ENCODE measurements around the gene PARVA.

Gene PARVA

DNA sequence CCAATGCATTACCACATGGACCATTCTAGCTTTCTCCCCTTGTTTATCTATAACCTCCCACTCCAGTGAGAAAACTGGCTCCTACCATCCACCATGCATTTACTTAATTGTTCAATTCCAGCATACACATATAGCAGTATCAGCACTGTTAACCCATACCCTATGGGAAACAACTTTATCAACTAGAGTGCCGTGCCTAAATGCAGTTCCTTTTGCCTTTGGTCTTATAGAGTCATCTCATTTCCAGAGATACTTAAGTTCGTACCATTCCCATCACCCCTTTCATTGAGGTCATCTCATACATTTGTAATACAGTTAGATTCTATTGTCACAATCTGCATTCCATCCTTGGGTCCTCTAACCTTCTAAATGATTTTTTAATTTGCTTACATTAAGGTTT lies 86.9 kb downstream of the PARVA start:
- DNase-seq = no peak

DNA sequence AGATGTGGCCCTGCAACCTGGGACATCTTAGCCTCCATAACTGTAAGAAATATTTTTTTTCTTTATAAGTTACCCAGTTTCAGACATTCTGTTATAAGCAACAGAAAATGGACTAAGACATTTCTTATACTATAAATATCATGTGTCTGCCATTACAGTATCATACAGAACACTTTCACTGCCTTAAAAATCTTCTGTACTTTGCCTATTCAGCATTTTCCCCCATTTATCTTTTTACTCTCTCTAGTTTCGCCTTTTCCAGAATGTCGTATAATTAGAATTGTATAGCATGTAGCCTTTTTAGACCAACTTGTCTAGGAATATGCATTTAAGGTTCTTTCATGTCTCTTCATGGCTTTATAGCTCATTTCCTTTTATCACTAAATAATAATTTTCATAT lies 88.0 kb downstream of the PARVA start:
- no peak for DNase-seq

DNA sequence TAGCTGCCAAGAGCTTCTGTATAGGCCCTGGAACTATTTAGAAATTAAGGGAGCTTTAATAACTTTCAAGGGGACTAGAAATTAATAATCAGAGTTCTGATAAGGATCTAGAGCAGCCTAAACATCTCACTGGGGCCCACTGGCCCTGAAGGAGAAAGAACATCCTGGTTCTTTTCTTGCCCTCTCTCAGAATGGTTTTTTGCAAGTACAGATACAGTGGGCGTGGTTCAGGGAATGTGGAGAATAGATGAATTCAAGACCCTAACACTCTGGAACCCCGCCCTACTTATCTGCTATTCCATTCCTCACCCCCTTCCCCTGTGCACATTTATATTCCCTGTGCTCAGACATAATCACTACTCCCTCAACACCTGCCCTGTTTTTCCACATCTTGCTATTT lies 90.2 kb downstream of the PARVA start:
- no peak for DNase-seq

DNA sequence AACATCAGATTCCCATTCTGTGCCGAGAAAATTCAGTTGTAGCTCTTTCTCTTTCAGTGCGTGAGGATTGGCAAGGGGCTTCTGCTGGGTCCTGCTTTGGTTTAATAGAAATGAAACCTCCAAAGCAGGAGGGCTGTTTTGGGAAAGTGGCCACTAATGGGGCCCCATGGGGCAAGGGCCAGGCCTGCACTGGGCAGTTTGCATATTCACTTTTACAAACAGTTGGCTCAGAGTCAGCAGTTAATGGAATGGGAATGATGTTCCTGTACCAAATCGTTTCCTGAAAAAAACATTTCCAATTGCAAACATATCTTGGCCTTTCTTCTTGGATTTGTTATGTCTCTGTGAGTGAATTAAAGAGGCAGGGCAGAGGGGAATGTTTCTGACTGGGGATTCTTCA lies 92.1 kb downstream of the PARVA start:
- no peak for DNase-seq

DNA sequence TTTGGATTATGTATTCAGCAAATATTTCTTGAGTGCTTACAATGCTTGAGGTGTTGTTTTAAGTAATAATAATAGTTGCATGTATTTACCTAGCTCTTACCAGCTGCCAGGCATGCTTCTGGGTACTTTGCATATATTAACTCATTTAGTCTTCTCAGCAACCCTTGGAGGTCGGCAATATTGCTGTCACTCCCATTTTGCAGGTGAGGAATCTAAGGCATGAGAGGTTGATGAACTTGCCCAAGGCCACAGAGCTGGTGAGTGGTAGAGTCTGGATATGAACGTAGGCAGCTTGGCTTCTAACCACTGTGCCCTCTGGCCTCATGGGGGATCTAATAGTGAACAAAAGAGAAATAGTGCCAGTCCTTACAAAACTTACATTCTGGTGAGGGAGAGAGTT lies 92.9 kb downstream of the PARVA start:
- DNase-seq = no peak

DNA sequence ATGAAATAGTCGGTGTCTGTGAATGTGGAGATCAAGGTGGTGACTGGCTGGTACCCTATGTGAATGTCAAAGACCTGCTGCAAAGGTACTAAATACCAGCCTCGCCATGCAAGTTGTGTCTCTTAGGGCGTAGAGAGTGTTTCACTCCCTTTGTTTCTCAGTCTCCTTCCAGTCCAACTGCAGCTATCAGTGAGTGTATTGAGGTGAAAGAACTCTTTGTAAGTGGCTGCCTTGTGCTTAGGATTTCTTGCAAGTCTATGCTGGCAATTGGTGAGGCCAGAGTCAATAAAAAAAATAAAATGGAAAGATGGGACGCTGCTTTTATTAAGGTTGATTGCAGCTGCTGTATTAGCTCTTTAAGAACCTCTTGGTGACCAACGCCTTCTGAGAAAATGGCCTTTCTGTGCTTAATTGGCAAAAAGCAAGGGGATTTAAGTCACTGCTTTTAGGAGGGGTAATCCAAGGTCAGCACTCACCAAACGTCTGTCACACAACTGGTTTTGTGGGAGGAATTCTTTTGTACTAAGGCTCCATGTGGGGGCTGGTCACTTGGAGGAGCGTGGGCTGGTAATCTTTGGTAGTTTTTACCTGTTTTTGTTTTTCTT lies 95.1 kb downstream of the PARVA start:
- DNase-seq = no peak

DNA sequence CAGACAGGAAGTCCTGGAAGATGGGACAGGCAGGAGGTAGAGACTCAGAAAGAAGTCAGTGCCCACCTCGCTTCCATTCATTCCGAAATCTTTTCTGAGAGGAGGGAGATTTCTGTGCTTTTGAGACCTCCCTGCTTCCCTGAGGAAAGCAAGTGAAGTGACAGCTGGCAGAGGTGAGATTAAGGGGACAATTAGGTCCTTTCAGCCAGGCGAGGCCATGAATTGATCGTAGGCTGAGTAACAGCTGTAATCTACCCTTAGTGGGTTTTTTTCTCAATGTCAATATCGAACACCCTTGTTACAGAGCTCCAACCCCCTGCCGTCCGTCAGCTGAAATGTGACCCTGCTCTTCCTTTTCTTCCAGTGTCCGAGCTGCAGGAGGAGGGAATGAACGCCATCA lies 96.0 kb downstream of the PARVA start:
- DNase-seq = no peak

DNA sequence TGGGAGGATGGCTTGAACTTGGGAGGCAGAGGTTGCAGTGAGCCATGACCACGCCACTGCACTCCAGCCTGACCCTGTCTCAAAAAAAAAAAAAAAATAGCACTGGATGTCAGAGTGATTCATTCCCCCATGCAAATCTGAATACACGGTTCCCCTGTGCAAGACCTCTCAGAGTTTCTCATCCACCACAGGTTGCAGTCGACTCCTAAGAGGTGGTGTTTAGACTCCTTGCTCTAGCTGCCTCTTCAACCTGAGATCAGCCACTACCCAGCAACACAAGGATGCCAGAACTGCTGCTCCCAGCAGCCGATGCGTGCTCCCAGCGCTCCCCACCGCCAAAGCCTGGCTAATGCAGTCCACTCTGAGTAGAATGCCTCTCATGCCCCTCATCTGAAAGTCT lies 97.5 kb downstream of the PARVA start:
- DNase-seq = no peak

DNA sequence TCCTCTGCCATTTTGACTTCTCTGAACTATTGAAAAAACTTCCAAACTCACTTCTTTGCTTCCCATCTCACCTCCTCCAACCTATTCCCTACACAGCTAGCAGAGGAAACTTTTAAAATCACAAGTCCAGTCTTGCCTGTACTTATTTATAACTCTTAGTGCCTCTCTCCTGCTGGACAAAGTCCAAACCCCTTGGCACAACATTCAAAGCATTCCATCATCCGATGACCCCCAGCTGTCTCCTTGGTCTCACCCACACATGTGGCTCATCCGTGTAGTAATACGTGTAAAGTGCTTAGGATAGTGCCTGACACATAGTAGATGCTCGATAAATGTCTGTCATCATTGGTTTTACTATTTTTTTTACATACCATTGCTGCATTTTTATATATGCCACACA lies 101.4 kb downstream of the PARVA start:
- no peak for DNase-seq

DNA sequence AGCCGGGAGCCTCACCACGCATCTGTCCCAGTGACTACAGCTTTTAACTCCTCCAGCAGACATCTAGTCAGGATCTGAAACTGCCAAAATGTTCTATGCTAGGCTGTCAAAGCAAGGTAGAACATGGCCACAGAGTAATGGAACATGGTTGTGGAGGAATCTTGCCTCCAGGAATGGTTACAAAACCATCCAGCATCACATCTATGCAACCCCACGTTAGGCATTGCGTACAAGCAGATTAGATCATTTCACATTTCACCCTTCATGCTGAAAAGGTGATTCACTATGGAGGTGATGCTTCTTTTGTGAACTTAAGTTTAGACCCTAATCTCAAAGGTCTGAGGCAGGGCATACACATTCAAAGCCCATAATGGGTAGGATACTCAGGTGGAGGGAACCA lies 103.0 kb downstream of the PARVA start:
- DNase-seq = no peak

DNA sequence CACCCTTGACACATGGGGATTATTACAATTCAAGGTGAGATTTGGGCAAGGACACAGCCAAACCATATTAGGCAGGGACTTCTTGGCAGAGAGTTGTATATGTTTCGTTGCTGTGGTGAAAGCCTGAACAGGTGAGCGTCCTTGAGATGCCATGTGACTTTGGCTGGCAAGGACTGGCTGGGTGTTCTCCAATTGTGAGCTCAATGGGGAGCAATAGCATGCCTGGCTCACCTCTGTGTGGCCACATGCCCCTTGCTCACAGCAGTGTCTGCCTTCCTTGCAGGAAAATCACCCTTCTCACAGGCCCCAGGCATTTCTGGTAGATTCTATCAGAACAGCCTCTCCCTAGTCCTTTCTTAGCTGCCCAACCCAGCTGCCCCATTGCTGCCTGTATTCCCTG lies 105.5 kb downstream of the PARVA start:
- no peak for DNase-seq

DNA sequence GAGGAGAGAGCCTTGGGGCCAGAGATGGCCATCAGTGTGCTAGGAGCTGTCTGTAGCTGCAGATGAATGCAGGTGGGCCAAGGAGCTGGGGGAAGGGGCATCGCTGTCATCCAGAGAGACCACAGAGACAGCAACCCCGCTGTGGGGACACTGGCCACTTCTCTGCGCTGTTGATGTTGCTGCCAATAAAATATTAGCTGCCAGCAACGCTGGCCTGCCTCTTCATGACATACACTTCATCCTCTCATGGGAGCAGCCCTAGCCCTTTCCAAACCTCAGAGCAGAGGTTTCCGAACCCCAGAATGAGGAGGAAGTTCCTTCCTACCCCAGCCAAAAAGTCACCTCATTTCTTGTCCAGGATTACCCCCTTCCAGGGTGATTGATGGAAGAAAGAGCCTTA lies 106.2 kb downstream of the PARVA start:
- DNase-seq = no peak

DNA sequence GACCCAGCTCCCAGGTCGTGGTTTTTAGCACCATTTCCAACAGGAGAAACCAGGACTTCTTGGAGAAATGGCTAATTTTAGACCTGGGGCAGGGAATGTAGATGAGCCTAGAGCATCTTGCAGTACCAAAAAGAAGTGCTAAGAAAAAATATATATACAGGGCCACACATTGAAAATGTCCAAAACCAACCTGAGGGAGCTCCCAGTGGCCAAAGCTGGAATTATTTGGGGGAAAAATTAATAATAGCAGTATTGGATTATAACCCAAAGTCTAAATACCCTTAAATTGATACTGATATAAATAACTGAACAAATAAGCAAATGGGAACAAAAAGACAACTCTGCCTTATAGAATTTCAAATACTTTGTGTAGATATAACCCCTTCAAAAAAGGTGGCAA lies 108.0 kb downstream of the PARVA start:
- no peak for DNase-seq

DNA sequence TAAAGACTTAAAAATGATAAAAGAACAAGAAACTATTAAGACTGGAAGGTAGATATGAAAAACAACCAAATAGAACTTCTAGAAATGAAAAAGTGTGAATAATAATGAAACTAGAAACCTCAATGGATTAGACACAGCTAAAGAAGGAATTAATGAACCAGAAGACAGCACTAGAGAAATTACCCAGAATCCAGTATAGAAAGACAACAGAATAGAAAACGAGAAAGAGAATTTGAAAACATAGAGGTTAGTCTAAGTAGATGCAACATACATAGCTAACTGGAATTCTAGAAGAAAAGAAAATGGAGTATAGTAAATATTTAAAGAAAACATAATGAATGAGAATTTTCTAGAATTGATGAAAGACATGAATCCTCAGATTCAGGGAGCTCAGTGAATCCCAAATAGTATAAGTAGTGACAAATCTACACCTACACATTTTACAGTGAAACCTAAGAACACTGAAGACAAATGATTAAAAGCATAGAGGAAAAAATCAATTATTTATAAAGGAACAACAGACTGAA lies 111.9 kb downstream of the PARVA start:
- DNase-seq = no peak

DNA sequence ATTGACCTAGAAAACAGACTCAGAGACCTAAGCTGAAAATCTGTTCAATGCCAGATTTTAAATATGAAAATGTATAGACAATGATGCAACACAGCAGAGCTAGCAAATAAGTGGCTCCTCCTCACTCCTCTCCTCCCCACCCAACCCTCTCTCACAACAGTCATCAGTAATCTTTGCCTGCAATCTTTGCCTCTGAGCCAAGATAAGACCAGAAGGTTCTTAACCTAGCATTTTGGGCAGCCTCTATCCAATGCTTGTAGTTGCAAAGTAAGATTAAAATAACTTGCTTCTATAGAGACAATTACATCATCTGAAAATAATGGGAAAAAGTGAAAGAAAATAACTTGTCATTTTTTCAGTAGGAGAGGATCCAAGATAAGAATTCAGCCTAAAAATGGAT lies 117.3 kb downstream of the PARVA start:
- DNase-seq = no peak

DNA sequence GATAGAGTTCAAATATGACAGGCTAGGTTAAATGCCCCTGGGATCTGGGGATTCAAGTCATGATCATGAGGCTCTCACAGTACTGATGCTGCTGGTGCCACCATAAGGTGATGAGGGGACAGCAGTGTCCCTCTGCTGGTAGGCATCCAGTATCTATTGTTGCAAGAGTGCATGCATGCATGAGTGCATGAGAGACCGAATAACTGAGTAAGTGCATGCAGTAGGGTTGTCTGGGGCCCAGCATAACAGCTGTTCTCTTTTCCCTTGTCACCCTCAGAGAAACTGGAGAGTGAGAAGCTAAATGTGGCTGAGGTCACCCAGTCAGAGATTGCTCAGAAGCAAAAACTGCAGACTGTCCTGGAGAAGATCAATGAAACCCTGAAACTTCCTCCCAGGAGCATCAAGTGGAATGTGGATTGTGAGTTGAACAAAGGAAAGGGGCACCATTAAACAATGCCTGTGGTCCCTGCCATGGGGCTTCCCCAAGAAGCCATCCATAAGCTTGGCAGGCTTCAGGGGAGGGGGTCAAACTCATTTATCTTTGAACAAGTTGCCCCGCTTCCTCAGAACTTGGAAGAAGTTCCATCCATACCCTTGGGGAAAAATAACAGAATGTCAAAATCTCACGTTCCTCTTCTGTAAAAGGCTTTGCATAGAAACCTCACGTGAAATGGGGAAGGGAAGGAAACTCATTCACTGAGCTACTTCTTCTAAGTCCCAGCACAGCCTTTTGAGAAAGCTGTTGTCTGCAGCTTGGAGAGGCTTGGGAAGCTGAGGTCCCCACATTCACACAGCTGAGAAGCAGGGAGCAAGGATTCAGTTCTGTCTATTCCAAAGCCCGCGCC lies 119.0 kb downstream of the PARVA start:
- no peak for DNase-seq

DNA sequence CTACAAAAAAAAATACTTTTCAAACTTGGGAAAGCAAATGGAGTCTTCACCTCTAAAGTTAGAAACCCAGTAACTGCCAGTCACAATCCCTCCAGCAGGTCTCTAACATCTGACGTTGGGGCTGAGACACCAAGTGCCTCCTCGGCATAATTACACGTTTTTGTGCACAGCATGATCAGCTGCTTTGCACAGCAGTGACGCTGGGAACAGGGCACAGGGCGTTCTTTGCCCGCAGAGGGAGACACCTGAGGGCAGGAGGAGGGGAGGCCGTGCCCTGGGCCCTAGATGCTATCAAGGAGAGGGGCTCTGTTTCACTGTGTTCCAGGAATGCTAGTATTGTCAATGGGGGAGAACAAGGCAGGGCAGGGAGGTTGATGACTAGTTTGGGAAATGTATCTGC lies 120.1 kb downstream of the PARVA start:
- DNase-seq = no peak

DNA sequence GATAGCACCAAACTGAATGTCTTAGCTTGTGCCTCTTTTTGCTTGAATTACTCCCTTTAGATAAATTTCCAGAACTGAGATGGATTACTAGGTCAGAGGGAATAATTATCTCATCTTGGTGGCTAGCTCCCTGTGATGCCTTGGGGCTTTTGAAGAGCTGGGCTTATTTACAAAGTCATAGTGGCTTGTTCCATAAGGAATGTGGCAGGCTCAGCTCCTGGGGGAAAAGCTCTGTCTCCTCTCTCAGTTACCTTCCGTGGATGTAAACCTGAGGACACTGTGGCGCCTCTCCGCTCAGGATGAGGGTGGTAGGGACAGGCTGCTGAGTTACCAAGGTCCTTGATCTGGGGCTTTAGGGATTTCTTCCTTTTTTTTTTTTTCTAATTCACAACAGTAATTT lies 121.7 kb downstream of the PARVA start:
- DNase-seq = no peak

DNA sequence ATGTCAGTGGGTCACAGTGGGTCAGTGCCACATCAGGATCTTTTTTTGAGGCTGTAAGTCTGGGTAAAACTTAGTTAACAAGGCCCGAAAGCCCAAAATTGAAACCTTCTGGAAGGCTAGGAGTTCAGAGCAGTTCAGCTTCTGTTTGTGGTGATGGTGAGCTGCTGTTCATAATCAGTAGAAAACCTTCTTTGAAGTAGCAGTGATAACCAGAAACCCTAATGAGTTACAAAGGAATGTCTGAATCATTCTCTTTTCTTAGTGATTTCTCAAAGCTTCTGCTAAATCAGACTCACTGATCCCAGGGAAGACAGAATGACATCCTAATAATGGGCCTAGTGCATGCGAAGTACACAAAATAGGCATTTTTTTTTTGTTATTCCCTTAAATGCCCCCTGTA lies 124.7 kb downstream of the PARVA start:
- no peak for DNase-seq

DNA sequence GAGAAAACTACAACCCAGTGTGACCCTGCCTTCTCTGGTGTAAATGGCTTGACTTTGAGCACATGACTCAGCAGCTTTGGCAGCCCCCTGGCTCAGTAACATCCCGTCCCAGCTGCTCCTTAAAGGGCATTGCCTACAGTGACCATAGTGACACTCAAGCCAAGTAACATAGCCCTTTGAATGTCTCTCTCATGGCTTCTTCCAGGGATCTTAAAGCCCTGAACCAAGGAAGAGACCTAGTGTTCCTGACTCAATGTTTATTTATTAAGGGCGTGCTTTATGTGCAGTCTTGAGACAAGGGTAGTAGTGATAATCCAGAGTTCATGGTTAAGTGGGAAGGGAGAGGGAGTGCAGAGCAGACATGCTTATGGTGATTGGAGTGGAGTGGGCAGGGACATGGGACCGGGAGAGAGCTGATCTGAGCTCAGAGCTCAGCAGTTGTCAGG lies 125.7 kb downstream of the PARVA start:
- no peak for DNase-seq

DNA sequence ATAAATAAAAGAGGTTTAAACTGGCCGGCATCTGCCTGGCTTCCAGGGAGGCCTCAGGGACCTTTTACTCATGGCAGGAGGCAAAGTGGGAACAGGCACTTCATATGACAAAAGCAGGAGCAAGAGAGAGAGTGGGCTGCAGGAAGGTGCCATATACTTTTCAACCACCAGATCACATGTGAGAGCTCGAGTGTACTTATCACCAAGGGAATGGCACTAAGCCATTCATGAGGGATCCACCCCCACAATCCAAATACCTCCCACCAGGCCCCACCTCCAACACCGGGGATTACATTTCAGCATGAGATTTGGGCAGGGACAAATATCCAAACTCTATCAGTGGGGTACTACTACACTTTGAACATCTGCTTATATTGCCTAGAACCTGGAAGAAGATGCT lies 126.5 kb downstream of the PARVA start:
- DNase-seq = no peak

DNA sequence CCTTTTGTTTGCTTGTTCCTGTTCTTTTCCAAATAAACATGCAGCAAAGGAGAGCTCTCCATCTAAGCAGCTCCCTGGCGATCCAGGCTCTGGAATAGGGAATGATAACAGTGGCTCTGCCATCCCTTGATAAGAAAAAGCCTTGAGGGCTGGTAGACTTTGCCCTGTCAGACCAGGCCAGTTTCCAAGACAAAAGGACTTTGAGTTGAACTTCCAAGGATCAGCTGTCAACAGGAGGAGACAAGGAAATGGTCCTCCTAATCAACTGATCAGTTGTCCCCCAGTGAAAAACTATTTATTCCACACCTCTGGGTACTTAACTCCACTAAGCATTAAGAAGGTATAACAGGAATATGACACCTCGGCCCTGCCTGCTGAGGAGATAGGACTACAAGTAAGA lies 127.8 kb downstream of the PARVA start:
- no peak for DNase-seq

DNA sequence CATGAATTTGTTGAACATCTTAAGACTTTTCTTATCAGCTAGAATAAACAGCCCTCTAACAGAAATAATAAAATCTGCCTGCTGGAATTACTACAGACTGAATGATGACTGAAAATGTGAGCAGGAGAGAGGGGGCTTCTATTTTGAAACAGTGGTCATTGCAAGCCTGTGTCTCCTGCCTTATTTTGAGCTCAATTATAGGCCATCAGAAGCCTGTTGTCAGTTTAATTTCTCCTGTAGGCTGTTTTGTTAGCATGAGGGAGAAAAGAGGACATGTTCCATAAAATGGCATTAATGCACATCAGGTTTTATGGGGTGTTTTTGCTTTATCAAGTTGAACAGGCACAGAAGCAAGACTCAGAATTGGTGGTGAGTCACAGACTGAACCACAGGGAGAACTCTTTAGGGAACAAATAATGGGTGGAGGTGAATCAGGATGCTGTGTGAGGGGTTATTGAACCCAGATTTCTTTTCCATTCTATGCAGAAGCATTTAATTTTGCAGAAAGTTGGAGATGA lies 129.1 kb downstream of the PARVA start:
- no peak for DNase-seq

DNA sequence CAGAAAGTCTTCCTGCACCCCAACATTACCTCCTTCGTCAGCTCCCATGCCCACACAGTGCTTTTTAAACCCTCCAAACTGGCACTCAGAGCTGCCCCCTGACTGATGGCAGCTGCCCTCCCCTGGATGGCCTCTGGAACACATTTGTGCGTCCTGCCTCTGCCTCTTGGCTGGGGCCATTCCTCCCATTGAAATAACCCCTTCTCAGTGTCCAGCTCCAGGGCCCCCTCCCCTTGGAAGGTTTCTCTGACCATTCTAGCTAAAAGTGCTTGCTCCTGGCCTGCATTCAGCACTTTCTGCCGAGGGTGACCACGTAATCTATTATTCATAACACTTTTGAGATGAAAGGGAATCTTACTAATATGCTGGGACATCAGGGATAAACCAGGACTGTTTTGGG lies 130.0 kb downstream of the PARVA start:
- no peak for DNase-seq
